Neural progenitor cell (in vitro differentiated cells): ENCODE results near the gene PNN.

ENCODE experiments used
- CTCF ChIP-seq: fragments of 200-600 bp; sonication (generic); IDR thresholded peaks from 2 replicates; pipeline ENCODE4 v1.5.1; 2017; ENCODE audit warnings: antibody characterized with exemption, mild to moderate bottlenecking
- EZH2 ChIP-seq: fragments of 200-600 bp; sonication (generic); IDR thresholded peaks from 2 replicates; pipeline ENCODE4 v1.6.1; 2017; ENCODE audit warnings: antibody characterized with exemption, mild to moderate bottlenecking, moderate library complexity

GRCh38 chr14:39181693-39182047, 6.6 kb downstream of the PNN start:
- TF ChIP-seq EZH2, result no peak
- TF ChIP-seq CTCF, result no peak
